ENCODE results near the gene RALB. TPM values are rescaled to one million over a fixed set of nuclear protein-coding genes. Genes with fewer than 3 reads are reported as not detected.

Gene RALB
- total RNA-seq, 1 donor from 2014 or later = 40.4 TPM

GRCh38 chr2:120332384-120332783 is 79.7 kb downstream of the RALB start:
- H3K4me1 Mint-ChIP-seq (ENCODE audit: unreplicated experiment) = peaks cover 9% of the 10 kb centered on the region
- H3K36me3 Mint-ChIP-seq = no peaks in the 10 kb centered on the region
- H3K4me3 Mint-ChIP-seq = no peak overlapping the region
- H3K9me3 Mint-ChIP-seq = no peaks in the 10 kb centered on the region
- no peak for TF ChIP-seq CTCF (conservative IDR thresholded peaks at IDR 0.05)
- peaks cover 62% of the 10 kb centered on the region for H3K27me3 Mint-ChIP-seq
- H3K27ac Mint-ChIP-seq = no peak overlapping the region
- DNase-seq (ENCODE audit: extremely low spot score, unreplicated experiment) = no peak

- DNase-seq (ENCODE audit: extremely low spot score, unreplicated experiment) = no peak
- H3K27ac Mint-ChIP-seq = no peak overlapping the region
- H3K27me3 Mint-ChIP-seq = peaks cover 66% of the 10 kb centered on the region
- no peaks in the 10 kb centered on the region for H3K9me3 Mint-ChIP-seq
- TF ChIP-seq CTCF (conservative IDR thresholded peaks at IDR 0.05) = no peak
- no peak overlapping the region for H3K4me3 Mint-ChIP-seq
- H3K4me1 Mint-ChIP-seq (ENCODE audit: unreplicated experiment) = peaks cover 9% of the 10 kb centered on the region
- H3K36me3 Mint-ChIP-seq = no peaks in the 10 kb centered on the region
Observed at GRCh38 chr2:120334068-120334467, 81.4 kb downstream of the RALB start.

- Mint-ChIP-seq H3K36me3 (no peaks in the 10 kb centered on the region), H3K27me3 (peaks cover 57% of the 10 kb centered on the region), H3K4me3 (no peak overlapping the region), H3K27ac (no peak overlapping the region), H3K4me1 (ENCODE audit: unreplicated experiment) (no peaks in the 10 kb centered on the region), H3K9me3 (no peaks in the 10 kb centered on the region)
- no peak for DNase-seq (ENCODE audit: extremely low spot score, unreplicated experiment)
- no peak for TF ChIP-seq CTCF (conservative IDR thresholded peaks at IDR 0.05)
Observed at GRCh38 chr2:120336749-120337148, 84.1 kb downstream of the RALB start.

GRCh38 chr2:120338015-120338414 is 85.4 kb downstream of the RALB start:
- Mint-ChIP-seq H3K4me1 (ENCODE audit: unreplicated experiment) (no peaks in the 10 kb centered on the region), H3K9me3 (no peaks in the 10 kb centered on the region), H3K27ac (no peak overlapping the region), H3K27me3 (peaks cover 59% of the 10 kb centered on the region), H3K4me3 (no peak overlapping the region), H3K36me3 (no peaks in the 10 kb centered on the region)
- DNase-seq (ENCODE audit: extremely low spot score, unreplicated experiment) = no peak
- TF ChIP-seq CTCF (conservative IDR thresholded peaks at IDR 0.05) = no peak

GRCh38 chr2:120341977-120342376 is 89.3 kb downstream of the RALB start:
- TF ChIP-seq CTCF (conservative IDR thresholded peaks at IDR 0.05) = no peak
- Mint-ChIP-seq H3K27me3 (peaks cover 49% of the 10 kb centered on the region), H3K27ac (no peak overlapping the region), H3K36me3 (no peaks in the 10 kb centered on the region), H3K9me3 (no peaks in the 10 kb centered on the region), H3K4me3 (no peak overlapping the region), H3K4me1 (ENCODE audit: unreplicated experiment) (peaks cover 4% of the 10 kb centered on the region)
- DNase-seq (ENCODE audit: extremely low spot score, unreplicated experiment) = no peak

GRCh38 chr2:120342446-120342845 is 89.8 kb downstream of the RALB start:
- DNase-seq (ENCODE audit: extremely low spot score, unreplicated experiment) = no peak
- no peak overlapping the region for H3K4me3 Mint-ChIP-seq
- H3K27ac Mint-ChIP-seq = no peak overlapping the region
- H3K27me3 Mint-ChIP-seq = peaks cover 51% of the 10 kb centered on the region
- peaks cover 8% of the 10 kb centered on the region for H3K4me1 Mint-ChIP-seq (ENCODE audit: unreplicated experiment)
- TF ChIP-seq CTCF (conservative IDR thresholded peaks at IDR 0.05) = no peak
- no peaks in the 10 kb centered on the region for H3K9me3 Mint-ChIP-seq
- H3K36me3 Mint-ChIP-seq = no peaks in the 10 kb centered on the region

Data from type B pancreatic cell (in vitro differentiated cells).